K562 (cell line): ENCODE measurements around the gene LRRC3C.

Experiments used
- EZH2 ChIP-seq: IDR thresholded peaks from 2 replicates; pipeline ENCODE4 v1.6.1; 2012; ENCODE audit warnings: low read depth, mild to moderate bottlenecking, inconsistent platforms, low read length, borderline replicate concordance
- FOXM1 ChIP-seq, 2 experiments: fragments of 450-650 bp in 1 of 2; sonication (generic) in 1 of 2; formaldehyde crosslinking in 1 of 2; IDR thresholded peaks; 2 replicates each; pipeline versions ENCODE4 v1.6.1 to v1.9.0; 2017 to 2022; ENCODE audit warnings: low read depth in 2 of 2, mild to moderate bottlenecking in 2 of 2, missing genetic modification reagents in 1 of 2, moderate library complexity in 1 of 2
- RFX5 ChIP-seq: IDR thresholded peaks from 2 replicates; pipeline ENCODE4 v1.6.1; 2011; ENCODE audit warnings: low read depth, mild to moderate bottlenecking, improper control_type of control experiment, low read length
- TCF7 ChIP-seq: sonication (generic); IDR thresholded peaks from 2 replicates; pipeline ENCODE4 v1.6.1; 2016; ENCODE audit warnings: antibody characterized with exemption, borderline replicate concordance
- ZZZ3 ChIP-seq: fragments of 450-650 bp; IDR thresholded peaks from 2 replicates; pipeline ENCODE4 v1.6.1; 2016; ENCODE audit warnings: antibody characterized with exemption, mild to moderate bottlenecking, moderate library complexity

DNA sequence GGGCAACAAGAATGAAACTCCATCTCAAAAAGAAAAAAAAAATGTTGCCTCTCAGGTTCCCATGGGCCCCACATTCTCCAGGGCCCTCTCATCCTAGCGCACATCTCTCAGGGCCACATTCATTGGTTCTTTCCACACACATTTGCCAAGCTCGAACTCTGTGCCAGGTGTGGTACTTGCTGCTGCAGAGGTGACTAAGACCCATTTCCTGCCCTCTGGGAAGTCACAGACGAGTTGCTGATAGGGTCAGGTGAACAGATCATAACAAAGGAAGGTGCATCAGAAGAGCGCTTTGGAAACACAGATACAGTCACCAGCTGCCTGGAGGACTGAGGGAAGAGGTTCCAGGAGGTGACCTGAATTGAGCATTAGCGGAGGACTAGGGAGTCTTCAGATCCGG, 36.3 kb downstream of the LRRC3C start:
- TF ChIP-seq FOXM1 (IDR thresholded peaks at IDR 0.05; ENCODE audit: low read depth), result no peak
- no peak for TF ChIP-seq FOXM1 (CRISPR knock-in tag; IDR thresholded peaks at IDR 0.05; ENCODE audit: low read depth)
- TF ChIP-seq RFX5, result no peak
- TF ChIP-seq ZZZ3, result no peak
- no peak for TF ChIP-seq EZH2
- no peak for TF ChIP-seq TCF7
